Effector memory CD4-positive, alpha-beta T cell (primary cell): ENCODE measurements around the gene HEXIM2.

Experiments used
- DNase-seq, 3 donors: peaks; one replicate each; pipeline ENCODE4 v3.0.0-alpha.2; 2020
- H3K27ac ChIP-seq: 2 replicates; pipeline ENCODE4 v1.7.0; 2013; ENCODE audit warnings: mild to moderate bottlenecking, low read length, moderate library complexity; ENCODE audit not compliant: insufficient read depth, poor library complexity, severe bottlenecking
- H3K27me3 ChIP-seq: replicated peaks from 2 replicates; pipeline ENCODE4 v1.7.0; 2013; ENCODE audit warnings: mild to moderate bottlenecking, low read length; ENCODE audit not compliant: insufficient read depth, control insufficient read depth, poor library complexity, severe bottlenecking
- H3K36me3 ChIP-seq: 2 replicates; pipeline ENCODE4 v1.7.0; 2013; ENCODE audit warnings: mild to moderate bottlenecking, low read length, moderate library complexity; ENCODE audit not compliant: control insufficient read depth, insufficient read depth
- H3K4me1 ChIP-seq: 2 replicates; pipeline ENCODE4 v1.7.0; 2013; ENCODE audit warnings: low read length, mild to moderate bottlenecking; ENCODE audit not compliant: control insufficient read depth, insufficient read depth, poor library complexity, severe bottlenecking
- H3K4me3 ChIP-seq: 2 replicates; pipeline ENCODE4 v1.7.0; 2013; ENCODE audit warnings: low read length, low read depth, mild to moderate bottlenecking; ENCODE audit not compliant: insufficient read depth, poor library complexity, severe bottlenecking
- H3K9me3 ChIP-seq: 2 replicates; pipeline ENCODE4 v1.7.0; 2013; ENCODE audit warnings: mild to moderate bottlenecking, low read length, moderate library complexity; ENCODE audit not compliant: control insufficient read depth

The HEXIM2 gene

DNA sequence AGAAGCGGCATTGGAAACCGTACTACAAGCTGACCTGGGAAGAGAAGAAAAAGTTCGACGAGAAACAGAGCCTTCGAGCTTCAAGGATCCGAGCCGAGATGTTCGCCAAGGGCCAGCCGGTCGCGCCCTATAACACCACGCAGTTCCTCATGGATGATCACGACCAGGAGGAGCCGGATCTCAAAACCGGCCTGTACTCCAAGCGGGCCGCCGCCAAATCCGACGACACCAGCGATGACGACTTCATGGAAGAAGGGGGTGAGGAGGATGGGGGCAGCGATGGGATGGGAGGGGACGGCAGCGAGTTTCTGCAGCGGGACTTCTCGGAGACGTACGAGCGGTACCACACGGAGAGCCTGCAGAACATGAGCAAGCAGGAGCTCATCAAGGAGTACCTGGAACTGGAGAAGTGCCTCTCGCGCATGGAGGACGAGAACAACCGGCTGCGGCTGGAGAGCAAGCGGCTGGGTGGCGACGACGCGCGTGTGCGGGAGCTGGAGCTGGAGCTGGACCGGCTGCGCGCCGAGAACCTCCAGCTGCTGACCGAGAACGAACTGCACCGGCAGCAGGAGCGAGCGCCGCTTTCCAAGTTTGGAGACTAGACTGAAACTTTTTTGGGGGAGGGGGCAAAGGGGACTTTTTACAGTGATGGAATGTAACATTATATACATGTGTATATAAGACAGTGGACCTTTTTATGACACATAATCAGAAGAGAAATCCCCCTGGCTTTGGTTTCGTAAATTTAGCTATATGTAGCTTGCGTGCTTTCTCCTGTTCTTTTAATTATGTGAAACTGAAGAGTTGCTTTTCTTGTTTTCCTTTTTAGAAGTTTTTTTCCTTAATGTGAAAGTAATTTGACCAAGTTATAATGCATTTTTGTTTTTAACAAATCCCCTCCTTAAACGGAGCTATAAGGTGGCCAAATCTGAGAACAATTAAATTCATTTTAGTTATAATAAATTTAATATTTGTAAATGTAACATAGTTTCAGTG, 11.7 kb upstream of the HEXIM2 start:
- H3K27me3 ChIP-seq = no peaks in the 10 kb centered on the region
- H3K9me3 ChIP-seq = no peaks in the 10 kb centered on the region
- peak in 2 of 3 donors; percentile 16 to 24 for DNase-seq
- peak overlapping the region; percentile 87 for H3K27ac ChIP-seq
- peaks cover 21% of the 10 kb centered on the region for H3K4me1 ChIP-seq
- H3K36me3 ChIP-seq = no peaks in the 10 kb centered on the region
- H3K4me3 ChIP-seq = peak overlapping the region; percentile 76

DNA sequence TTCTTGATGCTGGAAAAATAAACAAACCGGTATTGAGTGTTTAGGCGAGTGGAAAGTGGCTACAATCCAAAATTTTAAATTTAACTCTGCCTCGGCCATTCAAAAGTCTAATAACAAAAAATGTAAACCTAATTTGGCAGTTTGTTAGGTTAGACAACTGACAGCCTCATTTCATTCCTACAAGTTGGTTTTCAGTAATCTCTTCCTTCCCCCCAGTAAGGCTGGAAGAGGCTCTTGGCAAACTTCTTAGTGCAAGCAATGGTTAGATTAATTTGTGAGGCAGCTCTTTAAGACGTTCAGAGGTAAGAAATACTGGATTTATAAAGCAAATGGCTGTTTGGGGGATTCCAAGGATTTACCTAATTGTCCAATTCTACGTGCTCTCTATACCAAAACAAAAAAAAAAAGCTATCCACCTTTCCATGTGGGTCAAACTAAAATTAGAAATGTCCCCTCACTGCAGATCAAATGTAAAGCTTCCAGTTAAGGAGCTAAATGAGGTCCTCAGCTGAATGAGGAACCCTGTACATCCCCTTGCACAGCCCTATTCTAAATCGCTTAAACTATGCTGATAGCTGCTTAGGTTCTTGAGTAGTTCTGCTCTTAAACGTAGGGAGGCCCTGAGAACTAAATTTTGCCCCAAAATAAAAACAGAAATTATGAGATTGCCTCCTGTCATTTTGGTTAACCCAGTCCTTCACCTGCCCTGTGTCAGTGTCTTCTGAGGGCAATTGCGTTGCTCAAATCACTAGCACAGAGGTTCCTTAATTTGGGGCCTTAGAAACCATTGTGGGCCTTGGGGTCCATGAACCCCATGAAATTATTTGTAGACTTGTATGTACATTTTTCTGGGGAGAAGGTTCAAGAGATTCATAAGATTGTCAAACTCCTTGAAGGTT, 10.5 kb upstream of the HEXIM2 start:
- Histone ChIP-seq H3K4me1 (peaks cover 19% of the 10 kb centered on the region), H3K36me3 (no peaks in the 10 kb centered on the region), H3K4me3 (peak overlapping the region; percentile 8), H3K27ac (peak overlapping the region; percentile 87), H3K27me3 (no peaks in the 10 kb centered on the region), H3K9me3 (no peaks in the 10 kb centered on the region)
- DNase-seq = no peak

- Histone ChIP-seq H3K4me3 (no peak overlapping the region), H3K27me3 (no peaks in the 10 kb centered on the region), H3K27ac (no peak overlapping the region), H3K36me3 (no peaks in the 10 kb centered on the region), H3K4me1 (peaks cover 14% of the 10 kb centered on the region), H3K9me3 (no peaks in the 10 kb centered on the region)
- DNase-seq = no peak
Observed at GRCh38 chr17:45155029-45155428, 6.6 kb upstream of the HEXIM2 start.

- Histone ChIP-seq H3K4me1 (peaks cover 17% of the 10 kb centered on the region), H3K27ac (no peak overlapping the region), H3K36me3 (no peaks in the 10 kb centered on the region), H3K4me3 (no peak overlapping the region), H3K27me3 (no peaks in the 10 kb centered on the region), H3K9me3 (no peaks in the 10 kb centered on the region)
- DNase-seq = no peak
Observed at GRCh38 chr17:45155483-45155882, 6.2 kb upstream of the HEXIM2 start.

- Histone ChIP-seq H3K27me3 (no peaks in the 10 kb centered on the region), H3K4me3 (no peak overlapping the region), H3K36me3 (peaks cover 3% of the 10 kb centered on the region), H3K9me3 (no peaks in the 10 kb centered on the region), H3K4me1 (peaks cover 11% of the 10 kb centered on the region), H3K27ac (no peak overlapping the region)
- DNase-seq = no peak
Observed at GRCh38 chr17:45156242-45156641, 5.4 kb upstream of the HEXIM2 start.

DNA sequence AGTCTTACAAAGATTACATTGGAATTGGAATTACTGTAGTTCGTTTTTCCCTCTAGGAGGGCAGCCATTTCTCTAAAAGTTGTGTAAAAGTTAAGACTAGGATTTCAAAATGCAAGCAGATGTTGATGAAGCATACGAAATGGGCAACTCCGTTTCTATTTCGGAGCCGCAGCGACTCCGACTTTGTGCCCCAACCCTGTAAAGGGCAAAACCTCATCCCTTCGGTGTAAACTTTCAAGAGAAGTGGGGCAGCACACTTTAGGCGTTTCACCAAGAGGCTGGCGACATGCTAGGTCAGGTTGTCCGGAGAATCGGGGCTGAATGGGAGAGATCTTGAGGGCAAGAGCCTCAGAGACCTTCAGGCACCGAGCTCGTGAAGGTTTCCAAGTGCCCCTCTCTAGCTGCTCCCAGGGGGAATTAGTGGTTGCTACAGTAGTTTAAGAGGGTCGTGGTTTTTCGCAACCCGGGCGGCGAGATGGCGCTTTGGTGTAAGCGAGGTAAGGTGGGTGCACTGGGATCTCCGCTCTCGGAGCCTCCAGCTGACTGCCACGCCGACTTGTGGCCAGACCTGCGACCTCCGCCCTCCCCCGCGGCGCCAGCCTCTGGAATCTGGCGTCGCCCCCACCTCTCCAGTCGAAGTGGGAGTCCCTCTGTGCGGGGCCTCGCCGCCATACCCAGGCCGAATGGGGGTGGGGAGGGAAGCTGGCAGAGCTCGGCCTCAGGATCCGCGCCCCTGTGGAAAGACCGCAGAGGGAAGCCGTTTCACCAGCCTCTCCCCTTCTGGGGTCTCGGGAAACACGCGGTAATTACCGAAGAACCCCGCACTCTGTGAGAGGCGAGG, 1.0 kb upstream of the HEXIM2 start:
- no peaks in the 10 kb centered on the region for H3K9me3 ChIP-seq
- H3K36me3 ChIP-seq = peaks cover 3% of the 10 kb centered on the region
- peak overlapping the region; percentile 100 for H3K27ac ChIP-seq
- H3K4me1 ChIP-seq = peaks cover 8% of the 10 kb centered on the region
- peak overlapping the region; percentile 100 for H3K4me3 ChIP-seq
- no peaks in the 10 kb centered on the region for H3K27me3 ChIP-seq
- peak; percentile 27 to 48 (median 44) for DNase-seq

GRCh38 chr17:45162025-45162687, 481 bp downstream of the HEXIM2 start:
- peaks cover 8% of the 10 kb centered on the region for H3K4me1 ChIP-seq
- H3K4me3 ChIP-seq = no peak overlapping the region
- peaks cover 3% of the 10 kb centered on the region for H3K36me3 ChIP-seq
- peak overlapping the region; percentile 5 for H3K27ac ChIP-seq
- no peak for DNase-seq
- H3K27me3 ChIP-seq = no peaks in the 10 kb centered on the region
- no peaks in the 10 kb centered on the region for H3K9me3 ChIP-seq

DNA sequence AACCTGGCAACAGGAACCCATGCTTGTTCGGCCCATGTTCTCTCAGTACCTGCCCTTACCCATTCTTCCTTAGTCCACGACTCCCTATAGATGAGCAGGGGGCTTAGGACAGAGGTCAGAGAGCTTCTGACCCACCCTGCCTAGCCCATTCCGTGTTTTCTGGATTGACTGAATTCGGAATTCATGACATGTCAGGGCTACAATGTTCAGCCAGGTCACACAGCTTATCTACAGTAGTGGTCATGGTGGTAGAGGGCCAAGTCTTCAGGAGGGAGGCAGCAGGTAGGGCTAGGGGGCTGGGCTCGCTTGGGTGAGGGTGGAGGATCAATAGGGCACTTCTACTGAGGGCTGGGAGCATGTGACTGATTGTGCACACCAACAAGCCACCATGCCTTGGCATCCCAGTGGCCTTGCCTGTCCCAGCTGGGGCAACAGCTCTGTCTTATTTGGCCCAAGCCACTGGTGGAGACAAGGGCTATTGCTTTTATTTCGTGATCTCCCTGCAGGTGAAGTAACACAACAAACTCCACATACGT, 3.1 kb downstream of the HEXIM2 start:
- Histone ChIP-seq H3K27me3 (no peaks in the 10 kb centered on the region), H3K27ac (no peak overlapping the region), H3K4me3 (no peak overlapping the region), H3K36me3 (peaks cover 3% of the 10 kb centered on the region), H3K9me3 (no peaks in the 10 kb centered on the region), H3K4me1 (peaks cover 8% of the 10 kb centered on the region)
- DNase-seq = no peak
